RWPE1 (cell line): ENCODE measurements around the gene TAF6L.
"Not testable (repeated sequence)": the region's sequence is repeated elsewhere in the genome, so short reads cannot be mapped to it uniquely, and the experiment has no call there.

Experiments
- CTCF ChIA-PET: fragments of 350-600 bp; sonication (Branson Sonifier 250); formaldehyde crosslinking; extraction: SDS; loops from one replicate; lab custom pipeline; 2021; lab: Yijun Ruan, JAX
- POLR2A ChIA-PET: fragments of 400-600 bp; formaldehyde crosslinking; extraction: SDS; loops from one replicate; lab custom pipeline; 2020; ENCODE audit warnings: antibody characterized with exemption; ENCODE audit not compliant: low non-redundant PET; lab: Yijun Ruan, JAX
- DNase-seq: peaks from one replicate; pipeline ENCODE4 v3.0.0; 2012; ENCODE audit warnings: low spot score
- H3K27ac ChIP-seq: fragments of 450-650 bp; 2 replicates; pipeline ENCODE4 v1.5.1; 2017
- TF ChIP-seq, protein P1 (sequence below): fragments of 450-650 bp; conservative IDR thresholded peaks from 2 replicates; pipeline ENCODE4 v1.5.1; 2017; ENCODE audit warnings: low read depth, mild to moderate bottlenecking

TAF6L gene

DNA sequence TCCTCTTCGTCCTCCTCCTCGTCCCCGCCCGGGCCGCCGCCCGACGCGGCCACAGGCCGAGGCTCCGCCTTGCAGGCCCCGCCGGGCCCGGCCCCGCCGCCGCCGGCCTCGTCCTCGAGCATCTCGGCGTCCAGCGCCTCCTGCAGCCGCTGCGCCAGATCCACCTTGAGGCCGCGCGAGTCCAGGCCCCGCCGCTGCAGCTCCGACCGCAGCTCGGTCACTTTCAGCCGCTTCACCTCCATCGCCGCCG, 44.4 kb upstream of the TAF6L start:
- TF ChIP-seq, protein P1, sequence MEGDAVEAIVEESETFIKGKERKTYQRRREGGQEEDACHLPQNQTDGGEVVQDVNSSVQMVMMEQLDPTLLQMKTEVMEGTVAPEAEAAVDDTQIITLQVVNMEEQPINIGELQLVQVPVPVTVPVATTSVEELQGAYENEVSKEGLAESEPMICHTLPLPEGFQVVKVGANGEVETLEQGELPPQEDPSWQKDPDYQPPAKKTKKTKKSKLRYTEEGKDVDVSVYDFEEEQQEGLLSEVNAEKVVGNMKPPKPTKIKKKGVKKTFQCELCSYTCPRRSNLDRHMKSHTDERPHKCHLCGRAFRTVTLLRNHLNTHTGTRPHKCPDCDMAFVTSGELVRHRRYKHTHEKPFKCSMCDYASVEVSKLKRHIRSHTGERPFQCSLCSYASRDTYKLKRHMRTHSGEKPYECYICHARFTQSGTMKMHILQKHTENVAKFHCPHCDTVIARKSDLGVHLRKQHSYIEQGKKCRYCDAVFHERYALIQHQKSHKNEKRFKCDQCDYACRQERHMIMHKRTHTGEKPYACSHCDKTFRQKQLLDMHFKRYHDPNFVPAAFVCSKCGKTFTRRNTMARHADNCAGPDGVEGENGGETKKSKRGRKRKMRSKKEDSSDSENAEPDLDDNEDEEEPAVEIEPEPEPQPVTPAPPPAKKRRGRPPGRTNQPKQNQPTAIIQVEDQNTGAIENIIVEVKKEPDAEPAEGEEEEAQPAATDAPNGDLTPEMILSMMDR: no peak
- POLR2A ChIA-PET: interaction anchor here (1.0 to 1.8 kb wide), 3 partner anchors 27 to 62 kb away, joined by 4 to 8 read pairs (median 4); partner anchors contain the start of genes C11orf98, CSKMT and ZBTB3
- CTCF ChIA-PET: interaction anchor here (0.6 to 1.1 kb wide), 3 partner anchors 45 to 59 kb away, joined by 3 read pairs; no protein-coding TSS in a partner anchor
- DNase-seq: no peak
- H3K27ac ChIP-seq: peak overlapping the region; percentile 99

DNA sequence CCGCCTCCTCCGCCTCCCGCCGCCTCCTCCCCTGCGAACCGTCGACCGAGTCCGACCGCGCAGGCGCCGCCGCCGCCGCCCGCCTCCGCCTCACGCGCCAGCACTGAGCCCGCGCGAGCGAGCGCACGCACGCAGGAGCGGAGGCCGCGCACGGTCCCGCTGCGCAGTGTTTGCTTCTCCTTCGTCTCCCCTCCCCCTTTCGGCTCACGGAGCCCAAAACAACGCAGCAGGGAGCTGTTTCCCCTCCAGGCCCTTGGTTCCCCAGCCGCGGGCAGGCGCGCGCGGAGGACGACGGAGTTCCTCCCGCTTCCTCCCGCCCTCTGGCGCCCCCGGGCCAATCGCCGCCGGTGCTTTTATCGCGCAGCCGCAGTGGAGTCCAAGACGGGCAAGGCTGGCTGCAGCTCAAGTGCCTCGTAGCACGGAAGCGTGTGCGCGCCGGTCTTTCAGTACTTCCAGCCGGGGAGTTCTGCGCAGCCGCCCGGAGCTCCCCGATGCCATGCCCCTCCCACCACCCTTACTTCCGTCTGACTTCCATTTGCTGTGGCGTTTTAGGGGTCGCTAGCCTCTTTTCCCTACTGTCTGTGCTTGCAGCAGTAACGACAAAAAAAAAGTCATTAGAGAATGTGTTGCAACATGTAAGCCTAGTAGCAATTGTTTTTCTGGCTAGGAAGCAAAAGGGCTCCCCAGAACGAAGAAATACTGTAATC, 43.9 kb upstream of the TAF6L start, which contains the start of gene HNRNPUL2:
TSS of gene HNRNPUL2 (minus strand) at position 293 of the 707 bp plus-strand sequence. CDS start 301 bp downstream, outside the sequence.
- ChIA-PET CTCF (interaction anchor here (0.6 to 1.1 kb wide), 3 partner anchors 46 to 59 kb away, joined by 3 read pairs; no protein-coding TSS in a partner anchor), POLR2A (interaction anchor here (0.6 to 1.8 kb wide), 7 partner anchors 12 to 136 kb away, joined by 3 to 8 read pairs (median 4); partner anchors contain the start of genes C11orf98, CSKMT, TUT1 and ZBTB3)
- TF ChIP-seq, protein P1: no peak
- H3K27ac ChIP-seq: peak within 1 kb of the TSS; percentile 99
- DNase-seq: peak; percentile 99

DNA sequence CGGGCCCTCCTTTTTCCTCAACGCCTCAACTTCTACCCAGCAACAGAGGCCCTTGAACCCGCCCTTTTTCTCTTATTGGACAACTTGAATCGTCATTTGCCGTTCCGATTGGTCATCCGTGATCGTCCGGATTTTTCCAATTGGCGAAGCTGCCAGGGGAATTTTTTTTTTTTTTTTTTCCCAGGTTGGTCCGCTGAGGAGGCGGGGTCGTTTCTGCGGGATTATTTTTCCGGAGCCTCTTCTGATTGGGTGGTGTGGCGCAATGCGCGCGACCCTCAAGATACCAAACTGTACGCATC, 43.4 kb upstream of the TAF6L start:
- peak; percentile 96 for DNase-seq
- H3K27ac ChIP-seq: peak overlapping the region; percentile 99
- TF ChIP-seq, protein P1: no peak
- ChIA-PET CTCF (interaction anchor here (1.0 to 1.1 kb wide), 2 partner anchors 46 to 58 kb away, joined by 3 read pairs; no protein-coding TSS in a partner anchor), POLR2A (interaction anchor here (0.6 to 1.8 kb wide), 8 partner anchors 12 to 137 kb away, joined by 3 to 8 read pairs (median 4); partner anchors contain the start of genes C11orf98, CSKMT, POLR2G and TUT1)

DNA sequence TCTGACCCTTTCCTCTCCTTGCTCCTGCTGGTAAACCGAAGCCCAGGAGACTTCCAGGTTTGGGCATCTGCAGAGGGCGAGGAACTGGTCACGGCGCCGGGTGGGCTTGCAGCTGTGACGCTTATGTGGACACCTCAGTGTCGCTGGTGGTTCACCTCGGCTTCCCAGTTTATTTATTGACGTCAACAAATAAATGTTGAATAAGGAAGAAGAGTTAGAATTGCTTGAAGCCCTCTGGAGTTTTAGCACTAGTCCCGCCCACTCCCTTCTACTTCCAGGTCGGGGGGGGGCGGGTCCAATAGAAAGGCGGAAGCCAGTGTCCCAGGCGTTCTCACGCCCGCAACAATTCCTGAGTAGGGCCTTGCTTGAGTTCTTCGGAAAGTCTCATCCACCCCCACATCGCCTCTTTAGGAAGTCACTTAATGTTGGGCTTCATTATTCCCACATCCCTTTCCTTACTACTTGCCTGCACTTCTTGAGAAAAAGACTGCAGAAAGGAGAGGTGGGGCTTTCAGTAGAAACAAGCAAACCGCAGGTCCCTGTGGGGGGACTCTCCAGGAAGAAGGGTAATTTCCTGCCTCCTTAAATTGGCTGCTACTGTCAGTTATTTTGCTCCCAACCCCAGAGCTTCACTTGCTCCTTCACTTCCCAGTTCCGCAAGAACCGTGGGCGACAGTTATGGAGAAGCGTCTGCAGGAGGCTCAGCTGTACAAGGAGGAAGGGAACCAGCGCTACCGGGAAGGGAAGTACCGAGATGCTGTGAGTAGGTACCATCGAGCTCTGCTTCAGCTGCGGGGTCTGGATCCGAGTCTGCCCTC, 42.8 kb upstream of the TAF6L start, which contains the start of gene TTC9C:
TSS of gene TTC9C (plus strand) at position 316 of the 818 bp plus-strand sequence. CDS start at position 679, 363 bp downstream.
- POLR2A ChIA-PET: interaction anchor here (0.7 to 1.8 kb wide), 4 partner anchors 26 to 106 kb away, joined by 3 to 8 read pairs (median 5); partner anchors contain the start of genes B3GAT3, C11orf98, CSKMT and POLR2G

DNA sequence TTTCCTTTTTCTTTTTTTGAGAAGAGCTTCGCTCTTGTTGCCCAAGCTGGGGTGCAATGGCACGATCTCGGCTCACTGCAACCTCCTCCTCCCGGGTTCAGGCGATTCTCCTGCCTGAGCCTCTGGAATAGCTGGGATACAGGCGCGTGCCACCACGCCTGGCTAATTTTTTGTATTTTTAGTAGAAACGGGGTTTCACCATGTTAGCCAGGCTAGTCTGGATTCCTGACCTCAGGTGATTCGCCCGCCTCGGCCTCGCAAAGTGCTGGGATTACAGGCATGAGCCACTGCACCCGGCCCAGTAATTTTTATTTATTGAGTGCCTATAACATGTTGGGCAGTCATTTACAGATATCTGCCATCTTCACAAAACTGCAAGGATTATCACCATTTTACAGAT, 41.1 kb upstream of the TAF6L start:
- peak overlapping the region; percentile 99 for H3K27ac ChIP-seq
- DNase-seq: not testable (repeated sequence)
- ChIA-PET POLR2A (interaction anchor here (0.6 kb wide), 1 partner anchor 30 kb away, joined by 13 read pairs; no protein-coding TSS in a partner anchor), CTCF (interaction anchor here (0.6 to 2.7 kb wide), 2 partner anchors 37 to 56 kb away, joined by 3 to 16 read pairs; no protein-coding TSS in a partner anchor)

More for the DNA sequence above, 42.8 kb upstream of the TAF6L start, which contains the start of gene TTC9C:
- H3K27ac ChIP-seq: peak within 1 kb of the TSS; percentile 99
- TF ChIP-seq, protein P1: no peak
- peak; percentile 90 for DNase-seq
- CTCF ChIA-PET: interaction anchor here (0.6 to 2.7 kb wide), 3 partner anchors 47 to 60 kb away, joined by 3 to 16 read pairs (median 4); no protein-coding TSS in a partner anchor

DNA sequence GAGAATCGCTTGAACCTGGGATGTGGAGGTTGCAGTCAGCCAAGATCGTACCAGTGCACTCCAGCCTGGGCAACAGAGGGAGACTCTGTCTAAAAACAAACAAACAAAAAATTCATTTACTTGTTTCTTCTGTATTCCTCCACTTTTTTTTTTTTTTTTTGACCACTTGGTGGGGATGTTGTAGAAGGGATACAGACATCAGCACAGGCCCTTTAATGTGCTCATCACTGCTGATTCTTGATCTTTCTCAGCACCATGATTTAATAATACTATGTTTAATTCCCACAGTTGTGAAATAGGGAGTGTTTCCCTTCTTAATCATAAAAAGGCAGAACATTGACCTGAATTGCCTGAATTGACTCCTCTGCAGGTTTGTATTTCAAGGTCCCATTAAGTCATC, 38.4 kb upstream of the TAF6L start:
- TF ChIP-seq, protein P1: peak; percentile 17; the same call in 1 of the 2 replicates
- ChIA-PET POLR2A (no interaction called here), CTCF (interaction anchor here (0.6 to 0.7 kb wide), 2 partner anchors 11 to 14 kb away, joined by 3 to 6 read pairs; no protein-coding TSS in a partner anchor)
- H3K27ac ChIP-seq: peak overlapping the region; percentile 99
- DNase-seq: no peak
